GM15510 (cell line): Measurements from ENCODE around the gene SCYL1.

ENCODE experiments used
- POLR2A ChIP-seq: IDR thresholded peaks from 3 replicates; pipeline ENCODE4 v1.6.1; 2011; ENCODE audit warnings: borderline replicate concordance; ENCODE audit not compliant: insufficient read length; ENCODE audit errors: extremely low read depth

Gene SCYL1

GRCh38 chr11:65586247-65586630, 61.4 kb downstream of the SCYL1 start:
- no peak for TF ChIP-seq POLR2A

GRCh38 chr11:65586676-65587075, 61.8 kb downstream of the SCYL1 start:
- no peak for TF ChIP-seq POLR2A
